HepG2 (cell line): ENCODE measurements around the gene HMBS. TPM values are rescaled to one million over a fixed set of nuclear protein-coding genes. Genes with fewer than 3 reads are reported as not detected.

Experiments
- ATF5 ChIP-seq: sonication (generic); formaldehyde crosslinking; IDR thresholded peaks from 2 replicates; pipeline ENCODE4 v1.4.0; 2020; ENCODE audit warnings: mild to moderate bottlenecking, low read depth, missing genetic modification reagents
- FOXO1 ChIP-seq: sonication (generic); formaldehyde crosslinking; IDR thresholded peaks from 2 replicates; pipeline ENCODE4 v1.4.0; 2020; ENCODE audit warnings: missing genetic modification reagents
- HNF4G ChIP-seq, 2 experiments: sonication (generic) in 1 of 2; formaldehyde crosslinking in 1 of 2; IDR thresholded peaks; 2 replicates each; pipeline versions ENCODE4 v1.4.0 to v1.6.1; 2011 to 2020; ENCODE audit warnings: borderline replicate concordance in 2 of 2, low read depth in 2 of 2, mild to moderate bottlenecking in 2 of 2, low read length in 1 of 2, missing genetic modification reagents in 1 of 2, moderate library complexity in 1 of 2
- MXI1 ChIP-seq: IDR thresholded peaks from 3 replicates; pipeline ENCODE4 v1.6.1; 2012; ENCODE audit warnings: low read depth, low read length, inconsistent platforms, borderline replicate concordance
- PAF1 ChIP-seq: IDR thresholded peaks from 2 replicates; pipeline ENCODE4 v1.6.1; 2016; ENCODE audit warnings: missing genetic modification reagents, missing compliant biosample characterization
- PHF21A ChIP-seq: sonication (generic); formaldehyde crosslinking; IDR thresholded peaks from 2 replicates; pipeline ENCODE4 v1.5.0; 2020; ENCODE audit warnings: mild to moderate bottlenecking, missing genetic modification reagents
- SNAI1 ChIP-seq: sonication (generic); formaldehyde crosslinking; IDR thresholded peaks from 2 replicates; pipeline ENCODE4 v1.5.0; 2020; ENCODE audit warnings: mild to moderate bottlenecking, missing genetic modification reagents, borderline replicate concordance
- SPEN ChIP-seq: sonication (generic); formaldehyde crosslinking; IDR thresholded peaks from 2 replicates; pipeline ENCODE4 v1.5.1; 2020; ENCODE audit warnings: low read depth, mild to moderate bottlenecking, missing genetic modification reagents
- TFDP1 ChIP-seq: IDR thresholded peaks from 2 replicates; pipeline ENCODE4 v1.6.1; 2016; ENCODE audit warnings: missing compliant biosample characterization, missing genetic modification reagents, borderline replicate concordance
- U2AF2 ChIP-seq: fragments of 200-400 bp; formaldehyde crosslinking; IDR thresholded peaks from 2 replicates; pipeline ENCODE4 v1.6.1; 2017; ENCODE audit warnings: low read depth, mild to moderate bottlenecking, low read length
- XRCC5 ChIP-seq: fragments of 200-400 bp; formaldehyde crosslinking; optimal IDR thresholded peaks from 2 replicates; pipeline ENCODE3; 2017; ENCODE audit warnings: mild to moderate bottlenecking, low read length
- ZNF430 ChIP-seq: sonication (generic); formaldehyde crosslinking; IDR thresholded peaks from 2 replicates; pipeline ENCODE4 v1.9.0; 2021; ENCODE audit warnings: mild to moderate bottlenecking, missing genetic modification reagents
- polyA plus RNA-seq, 8 experiments: library from polyadenylated mRNA; depleted of rRNA in 3 of 8; stranded (reverse) in 7 of 8; unstranded in 1 of 8; fragments of >200 nt; fragmentation: Illumina TruSeq in 4 of 8; extraction: Trizol in 4 of 8; gene quantifications; 2 replicates each; pipeline versions ENCODE4 v1.2.1 to v1.2.3, GENCODE V29; 2011 to 2016; ENCODE audit warnings: low read depth in 4 of 8, missing spikeins in 1 of 8, mixed read lengths in 1 of 8; ENCODE audit not compliant: insufficient read depth in 1 of 8
- total RNA-seq, 5 experiments: library from RNA; depleted of rRNA; stranded (reverse); fragments of >200 nt; fragmentation: Illumina TruSeq; extraction: Trizol; gene quantifications; 2 replicates each; pipeline ENCODE4 v1.2.3, GENCODE V29; 2016; ENCODE audit warnings: low read depth in 1 of 5
- TF ChIP-seq, protein P1 (sequence below): sonication (generic); formaldehyde crosslinking; IDR thresholded peaks from 2 replicates; pipeline ENCODE4 v1.5.0; 2020; ENCODE audit warnings: mild to moderate bottlenecking, missing genetic modification reagents, borderline replicate concordance
- TF ChIP-seq, protein P2 (sequence below), 2 experiments: sonication (generic) in 1 of 2; formaldehyde crosslinking in 1 of 2; IDR thresholded peaks; 2 replicates each; pipeline versions ENCODE4 v1.5.1 to v1.6.1; 2011 to 2020; ENCODE audit warnings: borderline replicate concordance in 1 of 2, low read depth in 1 of 2, low read length in 1 of 2, mild to moderate bottlenecking in 1 of 2, missing genetic modification reagents in 1 of 2, moderate library complexity in 1 of 2

Gene HMBS
- total and polyA plus RNA-seq, 2 of the 13 experiments (the other 11 are each of a cell fraction or from before 2014, with no cell fraction given): 9.4 to 46.9 TPM

DNA sequence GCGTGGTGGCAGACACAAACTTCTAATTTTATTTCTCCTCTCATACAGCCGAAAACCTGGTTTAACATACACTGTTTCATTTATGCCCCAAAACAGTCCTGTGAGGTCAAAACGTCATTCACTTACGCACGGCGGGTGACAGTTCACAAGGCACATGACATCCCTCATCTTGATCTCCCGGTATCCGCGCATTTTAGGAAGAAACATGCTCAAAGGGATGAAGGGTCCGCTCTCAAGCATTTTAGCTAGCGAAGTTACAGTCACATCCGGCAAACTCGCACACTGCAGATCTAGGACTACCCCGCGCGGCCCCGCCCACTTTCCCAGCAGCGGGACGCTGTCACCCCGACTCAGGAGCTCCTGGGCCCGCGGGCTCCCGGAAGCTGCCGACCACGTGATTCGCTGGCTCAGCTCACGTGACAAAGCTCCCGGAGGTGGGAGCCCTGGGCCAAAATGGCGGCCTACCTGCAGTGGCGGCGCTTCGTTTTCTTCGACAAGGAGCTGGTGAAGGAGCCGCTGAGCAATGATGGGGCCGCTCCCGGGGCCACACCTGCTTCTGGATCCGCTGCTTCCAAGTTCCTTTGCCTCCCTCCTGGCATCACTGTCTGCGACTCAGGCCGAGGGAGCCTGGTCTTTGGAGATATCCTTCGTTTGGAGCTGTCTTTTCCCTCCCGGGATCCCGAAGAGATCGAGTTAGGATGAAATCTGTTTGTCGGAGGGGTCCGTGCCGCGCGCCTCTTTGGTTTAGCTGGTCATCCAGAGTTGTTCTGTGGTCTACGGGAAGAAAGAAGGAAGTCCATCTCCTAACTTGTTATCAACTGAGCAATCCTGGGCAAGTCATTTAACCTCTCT lies 17.1 kb upstream of the HMBS start, which contains the start of gene VPS11 (continued):
- TF ChIP-seq, protein P1, sequence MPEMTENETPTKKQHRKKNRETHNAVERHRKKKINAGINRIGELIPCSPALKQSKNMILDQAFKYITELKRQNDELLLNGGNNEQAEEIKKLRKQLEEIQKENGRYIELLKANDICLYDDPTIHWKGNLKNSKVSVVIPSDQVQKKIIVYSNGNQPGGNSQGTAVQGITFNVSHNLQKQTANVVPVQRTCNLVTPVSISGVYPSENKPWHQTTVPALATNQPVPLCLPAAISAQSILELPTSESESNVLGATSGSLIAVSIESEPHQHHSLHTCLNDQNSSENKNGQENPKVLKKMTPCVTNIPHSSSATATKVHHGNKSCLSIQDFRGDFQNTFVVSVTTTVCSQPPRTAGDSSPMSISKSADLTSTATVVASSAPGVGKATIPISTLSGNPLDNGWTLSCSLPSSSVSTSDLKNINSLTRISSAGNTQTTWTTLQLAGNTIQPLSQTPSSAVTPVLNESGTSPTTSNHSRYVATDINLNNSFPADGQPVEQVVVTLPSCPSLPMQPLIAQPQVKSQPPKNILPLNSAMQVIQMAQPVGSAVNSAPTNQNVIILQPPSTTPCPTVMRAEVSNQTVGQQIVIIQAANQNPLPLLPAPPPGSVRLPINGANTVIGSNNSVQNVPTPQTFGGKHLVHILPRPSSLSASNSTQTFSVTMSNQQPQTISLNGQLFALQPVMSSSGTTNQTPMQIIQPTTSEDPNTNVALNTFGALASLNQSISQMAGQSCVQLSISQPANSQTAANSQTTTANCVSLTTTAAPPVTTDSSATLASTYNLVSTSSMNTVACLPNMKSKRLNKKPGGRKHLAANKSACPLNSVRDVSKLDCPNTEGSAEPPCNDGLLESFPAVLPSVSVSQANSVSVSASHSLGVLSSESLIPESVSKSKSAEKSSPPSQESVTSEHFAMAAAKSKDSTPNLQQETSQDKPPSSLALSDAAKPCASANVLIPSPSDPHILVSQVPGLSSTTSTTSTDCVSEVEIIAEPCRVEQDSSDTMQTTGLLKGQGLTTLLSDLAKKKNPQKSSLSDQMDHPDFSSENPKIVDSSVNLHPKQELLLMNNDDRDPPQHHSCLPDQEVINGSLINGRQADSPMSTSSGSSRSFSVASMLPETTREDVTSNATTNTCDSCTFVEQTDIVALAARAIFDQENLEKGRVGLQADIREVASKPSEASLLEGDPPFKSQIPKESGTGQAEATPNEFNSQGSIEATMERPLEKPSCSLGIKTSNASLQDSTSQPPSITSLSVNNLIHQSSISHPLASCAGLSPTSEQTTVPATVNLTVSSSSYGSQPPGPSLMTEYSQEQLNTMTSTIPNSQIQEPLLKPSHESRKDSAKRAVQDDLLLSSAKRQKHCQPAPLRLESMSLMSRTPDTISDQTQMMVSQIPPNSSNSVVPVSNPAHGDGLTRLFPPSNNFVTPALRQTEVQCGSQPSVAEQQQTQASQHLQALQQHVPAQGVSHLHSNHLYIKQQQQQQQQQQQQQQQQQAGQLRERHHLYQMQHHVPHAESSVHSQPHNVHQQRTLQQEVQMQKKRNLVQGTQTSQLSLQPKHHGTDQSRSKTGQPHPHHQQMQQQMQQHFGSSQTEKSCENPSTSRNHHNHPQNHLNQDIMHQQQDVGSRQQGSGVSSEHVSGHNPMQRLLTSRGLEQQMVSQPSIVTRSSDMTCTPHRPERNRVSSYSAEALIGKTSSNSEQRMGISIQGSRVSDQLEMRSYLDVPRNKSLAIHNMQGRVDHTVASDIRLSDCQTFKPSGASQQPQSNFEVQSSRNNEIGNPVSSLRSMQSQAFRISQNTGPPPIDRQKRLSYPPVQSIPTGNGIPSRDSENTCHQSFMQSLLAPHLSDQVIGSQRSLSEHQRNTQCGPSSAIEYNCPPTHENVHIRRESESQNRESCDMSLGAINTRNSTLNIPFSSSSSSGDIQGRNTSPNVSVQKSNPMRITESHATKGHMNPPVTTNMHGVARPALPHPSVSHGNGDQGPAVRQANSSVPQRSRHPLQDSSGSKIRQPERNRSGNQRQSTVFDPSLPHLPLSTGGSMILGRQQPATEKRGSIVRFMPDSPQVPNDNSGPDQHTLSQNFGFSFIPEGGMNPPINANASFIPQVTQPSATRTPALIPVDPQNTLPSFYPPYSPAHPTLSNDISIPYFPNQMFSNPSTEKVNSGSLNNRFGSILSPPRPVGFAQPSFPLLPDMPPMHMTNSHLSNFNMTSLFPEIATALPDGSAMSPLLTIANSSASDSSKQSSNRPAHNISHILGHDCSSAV (CRISPR knock-in tag): no peak
- TF ChIP-seq PAF1 (CRISPR knock-in tag) (no peak), SNAI1 (peak; percentile 57; the same call in 1 of the 2 replicates), ATF5 (CRISPR knock-in tag) (no peak), MXI1 (peak; percentile 77; the same call in 1 of the 3 replicates), ZNF430 (CRISPR knock-in tag) (no peak; the same call in 1 of the 2 replicates), TFDP1 (peak; percentile 70; the same call in 1 of the 2 replicates), FOXO1 (CRISPR knock-in tag) (peak; percentile 48; the same call in 1 of the 2 replicates), HNF4G (IDR thresholded peaks at IDR 0.05; ENCODE audit: borderline replicate concordance, low read depth, low read length) (no peak), HNF4G (CRISPR knock-in tag; IDR thresholded peaks at IDR 0.05; ENCODE audit: borderline replicate concordance, low read depth) (no peak), PHF21A (peak; percentile 84), XRCC5 (peak; percentile 76), SPEN (CRISPR knock-in tag) (peak; percentile 82), U2AF2 (peak; percentile 58; the same call in 1 of the 2 replicates)
- TF ChIP-seq, protein P2, sequence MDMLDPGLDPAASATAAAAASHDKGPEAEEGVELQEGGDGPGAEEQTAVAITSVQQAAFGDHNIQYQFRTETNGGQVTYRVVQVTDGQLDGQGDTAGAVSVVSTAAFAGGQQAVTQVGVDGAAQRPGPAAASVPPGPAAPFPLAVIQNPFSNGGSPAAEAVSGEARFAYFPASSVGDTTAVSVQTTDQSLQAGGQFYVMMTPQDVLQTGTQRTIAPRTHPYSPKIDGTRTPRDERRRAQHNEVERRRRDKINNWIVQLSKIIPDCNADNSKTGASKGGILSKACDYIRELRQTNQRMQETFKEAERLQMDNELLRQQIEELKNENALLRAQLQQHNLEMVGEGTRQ (IDR thresholded peaks at IDR 0.05; ENCODE audit: low read depth, low read length): peak; percentile 98
- TF ChIP-seq, protein P2 (CRISPR knock-in tag; IDR thresholded peaks at IDR 0.05; ENCODE audit: borderline replicate concordance): peak; percentile 99; the same call in 1 of the 2 replicates
